ENCODE measurements around the gene MITF. TPM values are rescaled to one million over a fixed set of nuclear protein-coding genes. Genes with fewer than 3 reads are reported as not detected.

The MITF gene
- total RNA-seq, 1 donor from 2014 or later: 57.7 TPM

GRCh38 chr3:69724722-69725435 lies 14.4 kb upstream of the MITF start:
- no peak overlapping the region for H3K4me3 ChIP-seq
- H3K36me3 ChIP-seq: no peaks in the 10 kb centered on the region
- no peaks in the 10 kb centered on the region for H3K9me3 ChIP-seq
- no peaks in the 10 kb centered on the region for H3K27me3 ChIP-seq
- no peaks in the 10 kb centered on the region for H3K4me1 ChIP-seq
- intact Hi-C loops (cut with DNase I): no loop called here
- no peak for DNase-seq (ENCODE audit: extremely low spot score in 2 of 2)
- no peak for TF ChIP-seq POLR2AphosphoS5 (IDR thresholded peaks at IDR 0.05; ENCODE audit: insufficient read depth in 1 of 2, low read depth in 1 of 2)
- TF ChIP-seq POLR2A (IDR thresholded peaks at IDR 0.05): no peak
- TF ChIP-seq, protein P1, sequence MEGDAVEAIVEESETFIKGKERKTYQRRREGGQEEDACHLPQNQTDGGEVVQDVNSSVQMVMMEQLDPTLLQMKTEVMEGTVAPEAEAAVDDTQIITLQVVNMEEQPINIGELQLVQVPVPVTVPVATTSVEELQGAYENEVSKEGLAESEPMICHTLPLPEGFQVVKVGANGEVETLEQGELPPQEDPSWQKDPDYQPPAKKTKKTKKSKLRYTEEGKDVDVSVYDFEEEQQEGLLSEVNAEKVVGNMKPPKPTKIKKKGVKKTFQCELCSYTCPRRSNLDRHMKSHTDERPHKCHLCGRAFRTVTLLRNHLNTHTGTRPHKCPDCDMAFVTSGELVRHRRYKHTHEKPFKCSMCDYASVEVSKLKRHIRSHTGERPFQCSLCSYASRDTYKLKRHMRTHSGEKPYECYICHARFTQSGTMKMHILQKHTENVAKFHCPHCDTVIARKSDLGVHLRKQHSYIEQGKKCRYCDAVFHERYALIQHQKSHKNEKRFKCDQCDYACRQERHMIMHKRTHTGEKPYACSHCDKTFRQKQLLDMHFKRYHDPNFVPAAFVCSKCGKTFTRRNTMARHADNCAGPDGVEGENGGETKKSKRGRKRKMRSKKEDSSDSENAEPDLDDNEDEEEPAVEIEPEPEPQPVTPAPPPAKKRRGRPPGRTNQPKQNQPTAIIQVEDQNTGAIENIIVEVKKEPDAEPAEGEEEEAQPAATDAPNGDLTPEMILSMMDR (IDR thresholded peaks at IDR 0.05): no peak
- no peak overlapping the region for H3K27ac ChIP-seq

- H3K9me3 ChIP-seq: no peaks in the 10 kb centered on the region
- no peaks in the 10 kb centered on the region for H3K27me3 ChIP-seq
- no peak for DNase-seq (ENCODE audit: extremely low spot score in 2 of 2)
- no peaks in the 10 kb centered on the region for H3K36me3 ChIP-seq
- TF ChIP-seq, protein P1 (IDR thresholded peaks at IDR 0.05): no peak
- TF ChIP-seq POLR2A (IDR thresholded peaks at IDR 0.05) (no peak), POLR2AphosphoS5 (IDR thresholded peaks at IDR 0.05; ENCODE audit: insufficient read depth in 1 of 2, low read depth in 1 of 2) (no peak)
- H3K4me3 ChIP-seq: no peak overlapping the region
- no peaks in the 10 kb centered on the region for H3K4me1 ChIP-seq
- H3K27ac ChIP-seq: no peak overlapping the region
- intact Hi-C loops (cut with DNase I): no loop called here
Observed at GRCh38 chr3:69725994-69726571, 13.2 kb upstream of the MITF start.

DNA sequence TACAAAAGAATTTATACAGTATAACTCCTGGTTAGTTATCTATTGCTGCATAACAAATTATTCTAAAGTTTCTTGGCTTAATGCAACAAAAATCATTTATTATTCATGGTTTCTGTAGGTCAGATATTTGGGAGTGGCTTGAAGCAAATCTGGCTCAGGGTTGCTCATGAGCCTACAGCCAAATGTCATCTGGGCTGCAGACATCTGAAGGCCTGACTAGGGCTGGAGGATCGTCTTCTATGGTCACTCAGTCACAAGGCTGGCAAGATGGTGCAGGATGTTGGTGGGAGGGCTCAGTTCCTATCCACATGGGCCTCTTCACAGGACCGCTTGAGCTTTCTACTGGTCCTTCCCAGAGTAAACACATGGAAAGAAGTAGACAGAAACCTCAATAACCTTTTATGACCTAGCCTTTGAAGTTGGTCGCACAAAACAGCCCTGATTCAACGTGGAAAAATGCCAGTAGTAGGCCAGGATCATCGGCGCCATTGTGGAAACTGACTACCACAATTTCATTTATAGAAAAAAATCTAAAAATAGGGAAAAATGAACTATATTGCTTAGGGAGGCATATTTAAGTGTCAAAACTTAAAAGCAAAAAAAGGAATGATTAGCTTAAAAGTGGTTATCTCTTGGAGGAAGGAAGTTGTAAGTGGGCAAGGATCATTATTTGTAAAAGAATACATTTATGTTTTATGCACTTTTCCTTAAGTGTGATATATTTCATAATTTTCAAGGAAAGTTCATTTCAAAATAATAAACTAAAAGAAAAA lies 9.9 kb upstream of the MITF start:
- no peaks in the 10 kb centered on the region for H3K9me3 ChIP-seq
- no peaks in the 10 kb centered on the region for H3K4me1 ChIP-seq

GRCh38 chr3:69731080-69731479 lies 8.2 kb upstream of the MITF start:
- no peaks in the 10 kb centered on the region for H3K9me3 ChIP-seq
- H3K4me1 ChIP-seq: no peaks in the 10 kb centered on the region
- H3K27me3 ChIP-seq: no peaks in the 10 kb centered on the region
- no peak overlapping the region for H3K27ac ChIP-seq
- TF ChIP-seq POLR2A (IDR thresholded peaks at IDR 0.05) (no peak), POLR2AphosphoS5 (IDR thresholded peaks at IDR 0.05; ENCODE audit: insufficient read depth in 1 of 2, low read depth in 1 of 2) (no peak)
- TF ChIP-seq, protein P1 (IDR thresholded peaks at IDR 0.05): no peak
- H3K4me3 ChIP-seq: no peak overlapping the region
- no peak for DNase-seq (ENCODE audit: extremely low spot score in 2 of 2)
- intact Hi-C loops (cut with DNase I): no loop called here
- H3K36me3 ChIP-seq: no peaks in the 10 kb centered on the region

More for the DNA sequence above, 9.9 kb upstream of the MITF start:
- no peak for DNase-seq (ENCODE audit: extremely low spot score in 2 of 2)
- intact Hi-C loops (cut with DNase I): no loop called here
- no peaks in the 10 kb centered on the region for H3K36me3 ChIP-seq
- TF ChIP-seq POLR2A (IDR thresholded peaks at IDR 0.05) (no peak), POLR2AphosphoS5 (IDR thresholded peaks at IDR 0.05; ENCODE audit: insufficient read depth in 1 of 2, low read depth in 1 of 2) (no peak)
- TF ChIP-seq, protein P1 (IDR thresholded peaks at IDR 0.05): no peak
- H3K27ac ChIP-seq: no peak overlapping the region
- H3K27me3 ChIP-seq: no peaks in the 10 kb centered on the region
- no peak overlapping the region for H3K4me3 ChIP-seq
